Measurements from ENCODE around the gene TMEFF1. TPM values are rescaled to one million over a fixed set of nuclear protein-coding genes. Genes with fewer than 3 reads are reported as not detected.

Gene TMEFF1
- total RNA-seq, 1 experiment from 2014 or later: 65.5 TPM

GRCh38 chr9:100602342-100602801, 129.4 kb downstream of the TMEFF1 start:
- H2BK15ac ChIP-seq (ENCODE audit: low read depth, low read length): no peak overlapping the region
- no peak overlapping the region for H2BK120ac ChIP-seq (ENCODE audit: low read depth, low read length, poor library complexity, severe bottlenecking)
- no peak overlapping the region for H3K4me3 Mint-ChIP-seq
- peaks cover 3% of the 10 kb centered on the region for H3K23me2 ChIP-seq (ENCODE audit: insufficient read length, low read depth, low read length, poor library complexity, severe bottlenecking)
- H2BK20ac ChIP-seq (ENCODE audit: low read depth, low read length, poor library complexity, severe bottlenecking): no peak overlapping the region
- WGBS (ENCODE audit: extremely low coverage, insufficient read length, low lambda C conversion rate): no CpG with 5 or more reads among the region's 2 CpGs
- H3K79me2 ChIP-seq (ENCODE audit: insufficient read depth, low read length): no peaks in the 10 kb centered on the region
- H3K14ac ChIP-seq (ENCODE audit: insufficient read depth, low read length): no peak overlapping the region
- H3K27ac Mint-ChIP-seq: peak overlapping the region in 2 of 3 experiments; percentile 2 to 6; a peak in 2 of 7 replicates
- H2BK12ac ChIP-seq (ENCODE audit: insufficient read length, low read depth, low read length): no peak overlapping the region
- no peak overlapping the region for H3K18ac ChIP-seq (ENCODE audit: insufficient read length, low read depth, low read length)
- peaks cover 29 to 39% of the 10 kb centered on the region in 2 experiments for H3K4me1 Mint-ChIP-seq
- H3K79me1 ChIP-seq (ENCODE audit: insufficient read depth, low read depth, low read length, poor library complexity, severe bottlenecking): no peaks in the 10 kb centered on the region
- H2AFZ ChIP-seq (ENCODE audit: low read length): no peak overlapping the region
- H2AK5ac ChIP-seq (ENCODE audit: insufficient read length, low read length): no peak overlapping the region
- no peak overlapping the region for H3K23ac ChIP-seq (ENCODE audit: insufficient read length, low read depth, low read length)
- no peak overlapping the region for H4K91ac ChIP-seq (ENCODE audit: insufficient read length, low read depth, low read length)
- DNase-seq: peak; percentile 60
- no peak overlapping the region for H4K5ac ChIP-seq (ENCODE audit: insufficient read length, low read depth, low read length)
- H3K27me3 Mint-ChIP-seq (ENCODE audit: low read depth): no peaks in the 10 kb centered on the region
- TF ChIP-seq, protein P1, sequence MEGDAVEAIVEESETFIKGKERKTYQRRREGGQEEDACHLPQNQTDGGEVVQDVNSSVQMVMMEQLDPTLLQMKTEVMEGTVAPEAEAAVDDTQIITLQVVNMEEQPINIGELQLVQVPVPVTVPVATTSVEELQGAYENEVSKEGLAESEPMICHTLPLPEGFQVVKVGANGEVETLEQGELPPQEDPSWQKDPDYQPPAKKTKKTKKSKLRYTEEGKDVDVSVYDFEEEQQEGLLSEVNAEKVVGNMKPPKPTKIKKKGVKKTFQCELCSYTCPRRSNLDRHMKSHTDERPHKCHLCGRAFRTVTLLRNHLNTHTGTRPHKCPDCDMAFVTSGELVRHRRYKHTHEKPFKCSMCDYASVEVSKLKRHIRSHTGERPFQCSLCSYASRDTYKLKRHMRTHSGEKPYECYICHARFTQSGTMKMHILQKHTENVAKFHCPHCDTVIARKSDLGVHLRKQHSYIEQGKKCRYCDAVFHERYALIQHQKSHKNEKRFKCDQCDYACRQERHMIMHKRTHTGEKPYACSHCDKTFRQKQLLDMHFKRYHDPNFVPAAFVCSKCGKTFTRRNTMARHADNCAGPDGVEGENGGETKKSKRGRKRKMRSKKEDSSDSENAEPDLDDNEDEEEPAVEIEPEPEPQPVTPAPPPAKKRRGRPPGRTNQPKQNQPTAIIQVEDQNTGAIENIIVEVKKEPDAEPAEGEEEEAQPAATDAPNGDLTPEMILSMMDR (conservative IDR thresholded peaks at IDR 0.05): peak; percentile 83
- H4K8ac ChIP-seq (replicated peaks; ENCODE audit: insufficient read length, low read depth, low read length): no peak overlapping the region
- peaks cover 0 to 5% (median 0%) of the 10 kb centered on the region in 3 experiments; a peak in 1 of 7 replicates for H3K36me3 Mint-ChIP-seq (ENCODE audit: insufficient read depth in 1 of 3, low read depth in 3 of 3)
- H3T11ph ChIP-seq (ENCODE audit: low read length): no peak overlapping the region
- no peaks in the 10 kb centered on the region for H4K20me1 ChIP-seq (ENCODE audit: control insufficient read depth, insufficient read depth, insufficient read length)
- H3K9me3 ChIP-seq (ENCODE audit: control insufficient read depth, low read depth, low read length): no peaks in the 10 kb centered on the region
- H3K9me3 Mint-ChIP-seq: peaks cover 2 to 6% of the 10 kb centered on the region in 2 experiments; a peak in 3 of 5 replicates
- no peaks in the 10 kb centered on the region for H3K27me3 ChIP-seq (ENCODE audit: insufficient read depth, low read length)
- H3K27ac ChIP-seq (ENCODE audit: insufficient read length, low read depth, low read length): no peak overlapping the region
- H2BK5ac ChIP-seq (ENCODE audit: insufficient read length, low read length): no peak overlapping the region
- peaks cover 3% of the 10 kb centered on the region; the same call in 1 of the 2 replicates for H3K4me1 ChIP-seq (ENCODE audit: insufficient read depth, low read length)
- no peak overlapping the region for H3K9ac ChIP-seq (ENCODE audit: extremely low read depth, insufficient read length, low read length)
- no peak overlapping the region for H3K4ac ChIP-seq (ENCODE audit: low read depth, low read length)
- no peak overlapping the region for H3K4me2 ChIP-seq (ENCODE audit: insufficient read depth, insufficient read length, low read length)
- H3K56ac ChIP-seq (ENCODE audit: insufficient read length, low read depth, low read length): no peak overlapping the region
